Neural cell (in vitro differentiated cells): ENCODE measurements around the gene KRTAP3-3.

Experiments
- CTCF ChIP-seq: fragments of 450-650 bp; IDR thresholded peaks from 2 replicates; pipeline ENCODE4 v1.5.1; 2014; ENCODE audit warnings: antibody characterized with exemption, mild to moderate bottlenecking, moderate library complexity; ENCODE audit not compliant: poor library complexity, severe bottlenecking
- EZH2 ChIP-seq: fragments of 200-600, 300-800 bp; shearing (Covaris generic), sonication (generic); IDR thresholded peaks from 2 replicates; pipeline ENCODE4 v1.6.1; 2014; ENCODE audit warnings: antibody characterized with exemption, low read length, borderline replicate concordance, mild to moderate bottlenecking; ENCODE audit not compliant: insufficient read depth, poor library complexity, severe bottlenecking
- MXI1 ChIP-seq: fragments of 450-650 bp; conservative IDR thresholded peaks from 2 replicates; pipeline ENCODE4 v1.6.1; 2014; ENCODE audit warnings: antibody characterized with exemption, mild to moderate bottlenecking; ENCODE audit not compliant: poor library complexity, severe bottlenecking
- POLR2AphosphoS5 ChIP-seq: IDR thresholded peaks from 2 replicates; pipeline ENCODE4 v1.6.1; 2012
- RAD21 ChIP-seq: fragments of 450-650 bp; conservative IDR thresholded peaks from 2 replicates; pipeline ENCODE4 v1.6.1; 2014; ENCODE audit warnings: antibody characterized with exemption, mild to moderate bottlenecking, moderate library complexity

DNA sequence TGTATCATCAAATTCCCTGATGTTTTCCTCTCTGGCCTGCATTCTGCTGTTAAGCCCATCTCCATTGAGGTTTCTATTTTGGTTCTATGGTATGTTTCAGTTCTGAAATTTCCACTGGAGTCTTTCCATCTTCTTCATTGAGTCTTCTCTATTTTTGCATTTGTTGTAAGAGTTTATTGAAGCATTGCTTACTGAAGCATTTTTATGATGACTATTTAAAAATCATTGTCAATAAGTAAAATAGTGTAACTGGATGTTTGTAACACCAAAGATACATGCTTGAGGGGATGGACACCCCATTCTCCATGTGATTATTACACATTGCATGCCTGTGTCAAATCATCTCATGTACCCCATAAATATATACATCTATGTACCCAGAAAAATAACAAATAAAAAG is 18.4 kb downstream of the KRTAP3-3 start:
- TF ChIP-seq EZH2 (no peak), CTCF (no peak), POLR2AphosphoS5 (no peak), MXI1 (no peak), RAD21 (no peak)
